ENCODE data around the gene MYOF.

GRCh38 chr10:93445097-93445960 is 36.8 kb downstream of the MYOF start:
- no peak for TF ChIP-seq CTCF (conservative IDR thresholded peaks at IDR 0.05)
- no peak for TF ChIP-seq ZFX (IDR thresholded peaks at IDR 0.05)

All from C4-2B (cell line).